DND-41 (cell line): ENCODE measurements around the gene ERCC5.

Experiments
- CTCF ChIP-seq: IDR thresholded peaks from 2 replicates; pipeline ENCODE4 v1.5.1; 2012; ENCODE audit warnings: borderline replicate concordance, low read length, moderate library complexity, mild to moderate bottlenecking; ENCODE audit not compliant: poor library complexity, severe bottlenecking; ENCODE audit errors: extremely low read depth
- EZH2 ChIP-seq: IDR thresholded peaks from 3 replicates; pipeline ENCODE4 v1.6.1; 2012; ENCODE audit warnings: borderline replicate concordance, low read depth, mild to moderate bottlenecking, moderate library complexity, low read length, inconsistent platforms; ENCODE audit not compliant: severe bottlenecking

- no peak for TF ChIP-seq CTCF
- TF ChIP-seq EZH2 = no peak
Observed at GRCh38 chr13:102839462-102839861, 6.4 kb upstream of the ERCC5 start.
